Body of pancreas (tissue), 4 donors: ENCODE results near the gene MIOX.

Source experiments
- POLR2A ChIP-seq, 3 donors: fragments of 450-650 bp; IDR thresholded peaks; one replicate each; pipeline ENCODE4 v1.6.1; 2016; ENCODE audit warnings: antibody characterized with exemption in 3 of 3, mild to moderate bottlenecking in 2 of 3
- TF ChIP-seq, protein P1 (sequence below), 7 experiments: fragments of 450-650 bp in 4 of 7; fragments of 200-600 bp in 3 of 7; sonication (generic) in 3 of 7; IDR thresholded peaks; one replicate each; pipeline ENCODE4 v1.5.1; 2016 to 2019; ENCODE audit warnings: antibody characterized with exemption in 7 of 7

DNA sequence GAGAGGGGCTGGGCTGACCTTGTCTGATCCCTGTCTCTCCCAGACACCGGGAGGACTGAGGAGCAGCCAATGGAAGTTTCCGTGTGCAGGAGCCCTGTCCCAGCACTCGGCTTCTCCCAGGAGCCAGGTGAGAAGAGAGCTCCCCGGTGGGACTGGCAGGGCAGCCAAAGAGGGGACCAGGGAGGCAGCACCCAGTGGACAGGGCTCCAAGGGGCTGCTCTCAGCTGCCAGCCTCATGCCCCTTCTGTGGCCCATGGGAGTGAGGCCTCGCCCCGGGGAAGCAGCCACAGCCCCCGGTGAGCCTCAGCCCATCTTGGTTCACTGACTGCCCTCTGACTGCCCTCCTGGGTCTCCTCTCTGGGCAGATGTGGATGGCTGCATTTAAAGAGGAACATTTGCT is 31.9 kb downstream of the MIOX start:
- TF ChIP-seq, protein P1, sequence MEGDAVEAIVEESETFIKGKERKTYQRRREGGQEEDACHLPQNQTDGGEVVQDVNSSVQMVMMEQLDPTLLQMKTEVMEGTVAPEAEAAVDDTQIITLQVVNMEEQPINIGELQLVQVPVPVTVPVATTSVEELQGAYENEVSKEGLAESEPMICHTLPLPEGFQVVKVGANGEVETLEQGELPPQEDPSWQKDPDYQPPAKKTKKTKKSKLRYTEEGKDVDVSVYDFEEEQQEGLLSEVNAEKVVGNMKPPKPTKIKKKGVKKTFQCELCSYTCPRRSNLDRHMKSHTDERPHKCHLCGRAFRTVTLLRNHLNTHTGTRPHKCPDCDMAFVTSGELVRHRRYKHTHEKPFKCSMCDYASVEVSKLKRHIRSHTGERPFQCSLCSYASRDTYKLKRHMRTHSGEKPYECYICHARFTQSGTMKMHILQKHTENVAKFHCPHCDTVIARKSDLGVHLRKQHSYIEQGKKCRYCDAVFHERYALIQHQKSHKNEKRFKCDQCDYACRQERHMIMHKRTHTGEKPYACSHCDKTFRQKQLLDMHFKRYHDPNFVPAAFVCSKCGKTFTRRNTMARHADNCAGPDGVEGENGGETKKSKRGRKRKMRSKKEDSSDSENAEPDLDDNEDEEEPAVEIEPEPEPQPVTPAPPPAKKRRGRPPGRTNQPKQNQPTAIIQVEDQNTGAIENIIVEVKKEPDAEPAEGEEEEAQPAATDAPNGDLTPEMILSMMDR (IDR thresholded peaks at IDR 0.05), result no peak
- no peak for TF ChIP-seq POLR2A (IDR thresholded peaks at IDR 0.05)
